TTC549 (cell line): Measurements from ENCODE around the gene PRKG1.

Experiments used
- FAIRE-seq: peaks from 2 replicates; lab custom pipeline; 2012; peaks lifted over from hg19 to GRCh38; lab: Jason Lieb, UNC

The PRKG1 gene

DNA sequence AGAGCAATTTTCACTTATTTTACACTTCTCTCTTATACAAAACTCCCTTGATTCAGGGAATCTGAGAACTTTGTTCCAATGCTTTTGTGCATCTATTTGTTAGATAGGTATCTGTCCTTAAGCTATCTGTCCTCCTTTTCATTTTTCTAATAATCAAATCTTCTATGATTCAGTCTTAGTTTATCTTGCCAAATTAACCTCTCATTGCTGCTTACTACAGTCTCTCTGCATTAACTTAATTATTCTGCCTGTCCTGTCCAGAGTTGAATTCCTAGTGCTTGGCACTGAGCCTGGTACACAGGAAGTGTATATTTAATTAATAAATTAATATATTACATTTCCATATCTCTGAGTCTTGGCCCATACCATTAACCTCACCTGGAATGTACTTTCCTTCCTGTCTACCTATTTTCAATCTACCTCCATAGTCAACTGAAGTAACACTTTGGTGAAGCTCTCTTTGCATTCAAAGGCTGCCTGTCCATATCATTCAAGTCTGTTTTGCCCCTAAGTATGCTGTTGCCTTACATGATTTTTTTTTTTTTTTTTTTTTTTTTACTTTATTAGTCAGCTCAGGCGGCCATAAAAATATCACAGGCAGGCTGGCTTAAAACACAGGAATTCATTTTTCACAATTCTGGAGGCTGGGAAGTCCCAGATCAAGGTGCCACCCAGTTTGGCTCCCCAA lies 691.1 kb downstream of the PRKG1 start:
- FAIRE-seq = no peak

DNA sequence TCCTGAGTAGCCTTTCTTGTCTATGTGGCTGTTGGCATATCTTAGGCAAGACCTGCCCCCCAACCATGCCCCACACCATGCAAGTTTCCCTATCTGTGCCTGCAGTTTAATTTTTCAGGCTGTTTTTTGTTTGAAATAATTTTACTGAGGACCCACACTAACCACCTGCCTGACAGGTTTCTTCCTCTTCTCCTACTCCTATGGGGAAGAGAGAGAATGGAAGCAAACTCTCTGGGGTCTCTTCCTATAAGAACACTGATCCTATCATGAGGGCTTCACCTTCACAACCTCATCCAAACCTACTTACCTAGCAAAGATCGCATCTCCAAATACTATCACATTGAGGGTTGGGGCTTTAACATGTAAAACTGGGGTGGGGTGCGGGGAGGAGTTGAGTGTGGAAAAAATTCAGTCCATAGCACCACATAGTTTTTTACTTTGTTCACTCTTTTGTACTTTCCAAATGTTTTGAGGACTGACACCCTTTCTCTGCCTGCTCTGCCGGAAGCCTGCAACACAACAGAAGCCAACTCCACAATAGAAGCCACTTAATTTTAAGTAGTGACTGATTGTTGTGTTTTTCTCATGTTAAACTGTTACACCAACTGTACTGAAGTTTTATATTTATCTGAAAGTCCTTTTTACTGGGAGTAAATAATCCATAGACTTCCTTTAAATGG lies 692.3 kb downstream of the PRKG1 start:
- FAIRE-seq = no peak

DNA sequence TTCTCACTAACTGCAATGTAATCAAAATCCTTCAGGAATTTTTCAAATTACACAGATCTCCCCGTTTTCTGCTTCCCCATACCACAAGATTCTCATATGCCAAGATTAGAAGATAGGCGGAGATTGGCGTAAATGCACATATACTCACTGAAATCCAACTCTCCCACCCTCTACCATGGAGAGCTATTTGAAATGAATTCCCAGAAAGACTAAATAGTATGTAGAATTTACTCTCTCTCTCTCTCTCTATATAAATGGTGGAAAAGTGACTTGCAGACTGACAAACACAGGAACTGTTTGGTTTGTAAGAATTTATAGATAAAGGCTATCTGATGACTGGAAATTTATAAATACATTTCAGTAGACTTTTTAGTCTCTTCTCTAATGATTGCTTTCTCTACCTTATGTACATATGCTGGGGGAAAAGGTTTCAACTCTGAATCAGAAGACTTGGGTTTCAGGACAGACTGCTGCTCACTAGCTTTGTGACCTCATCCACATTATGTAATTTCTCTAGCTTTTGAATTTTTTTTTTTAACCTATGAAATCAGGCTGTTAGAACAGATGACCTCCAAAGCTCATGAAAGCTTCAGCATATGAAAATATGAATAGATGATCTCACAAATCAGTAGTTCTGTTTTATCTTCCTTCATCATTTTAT lies 692.9 kb downstream of the PRKG1 start:
- no peak for FAIRE-seq

DNA sequence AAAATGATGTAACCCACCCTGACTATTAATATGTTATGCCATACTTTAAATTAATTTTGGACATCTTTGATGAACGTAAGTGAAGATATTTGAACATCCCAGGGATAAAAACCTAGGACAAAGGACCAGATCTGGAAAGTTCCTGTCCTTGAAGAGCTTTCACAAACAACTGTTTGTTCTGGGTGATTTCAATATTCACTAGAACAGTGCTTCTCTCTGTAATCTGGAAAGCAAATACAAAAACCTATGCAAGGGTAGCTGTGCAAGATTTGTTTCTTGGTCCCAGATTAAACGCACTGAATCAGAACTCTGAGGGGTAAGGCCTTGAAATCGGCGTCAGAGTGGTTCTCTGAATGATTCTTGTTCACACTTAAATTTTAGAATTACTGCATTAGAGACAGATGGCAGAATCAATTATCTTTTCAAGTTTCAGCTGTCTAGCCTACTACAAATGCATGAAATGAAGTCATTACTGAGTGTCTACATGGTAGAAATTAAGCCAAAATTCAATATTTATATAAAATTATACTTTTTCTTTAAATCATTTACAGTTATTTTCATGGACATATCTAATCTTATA lies 694.7 kb downstream of the PRKG1 start:
- no peak for FAIRE-seq

DNA sequence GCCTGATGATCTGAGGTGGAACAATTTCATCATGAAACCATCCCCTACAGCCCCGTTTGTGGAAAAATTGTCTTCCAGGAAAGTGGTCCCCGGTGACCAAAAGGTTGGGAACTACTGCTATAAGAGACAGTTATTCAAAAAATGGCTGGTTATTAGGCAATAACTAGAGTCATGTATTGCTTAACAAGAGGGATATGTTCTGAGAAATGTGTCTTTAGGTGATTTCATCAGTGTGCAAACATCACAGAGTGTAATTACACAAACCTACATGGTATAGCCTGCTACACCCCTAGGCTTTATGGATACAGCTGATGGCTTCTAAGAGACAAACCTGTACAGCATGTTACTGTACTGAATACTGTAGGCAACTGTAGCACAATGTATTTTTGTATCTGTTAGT lies 696.4 kb downstream of the PRKG1 start:
- no peak for FAIRE-seq

DNA sequence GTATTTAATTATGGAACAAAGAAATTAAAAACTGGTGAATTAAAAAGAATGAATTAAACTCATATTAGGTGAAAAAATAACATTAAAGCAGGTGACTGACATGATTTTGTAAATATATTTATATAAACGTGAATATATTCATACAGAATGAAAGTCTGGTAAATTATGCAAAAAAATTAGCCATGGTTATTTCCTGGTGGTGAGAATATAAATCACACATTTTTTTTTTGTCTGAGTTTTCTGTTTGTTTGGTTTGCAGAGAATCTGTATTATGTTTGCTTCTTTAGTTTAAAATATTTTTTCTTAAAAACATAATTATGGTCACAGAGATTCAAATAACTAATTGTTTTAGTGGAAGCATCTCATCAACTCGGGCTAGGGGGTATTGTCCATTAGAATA lies 698.1 kb downstream of the PRKG1 start:
- no peak for FAIRE-seq

DNA sequence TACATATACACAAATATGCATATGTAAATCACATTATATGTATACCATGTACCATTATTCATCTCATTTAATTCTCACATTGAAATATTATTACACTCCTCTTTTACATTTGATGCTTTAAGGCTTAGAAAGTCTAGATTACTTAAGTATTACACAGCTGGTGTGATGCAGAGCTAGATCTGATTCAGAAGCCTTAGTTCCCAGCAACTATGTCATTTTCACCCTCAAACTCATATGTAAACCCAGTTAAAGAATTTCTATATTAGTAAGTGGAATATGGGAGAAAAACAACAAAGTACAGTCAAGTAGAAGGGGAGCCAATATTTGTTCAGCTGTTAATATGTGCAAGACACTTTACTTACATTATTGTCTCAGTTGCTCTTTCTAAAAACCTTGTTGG lies 699.4 kb downstream of the PRKG1 start:
- no peak for FAIRE-seq

DNA sequence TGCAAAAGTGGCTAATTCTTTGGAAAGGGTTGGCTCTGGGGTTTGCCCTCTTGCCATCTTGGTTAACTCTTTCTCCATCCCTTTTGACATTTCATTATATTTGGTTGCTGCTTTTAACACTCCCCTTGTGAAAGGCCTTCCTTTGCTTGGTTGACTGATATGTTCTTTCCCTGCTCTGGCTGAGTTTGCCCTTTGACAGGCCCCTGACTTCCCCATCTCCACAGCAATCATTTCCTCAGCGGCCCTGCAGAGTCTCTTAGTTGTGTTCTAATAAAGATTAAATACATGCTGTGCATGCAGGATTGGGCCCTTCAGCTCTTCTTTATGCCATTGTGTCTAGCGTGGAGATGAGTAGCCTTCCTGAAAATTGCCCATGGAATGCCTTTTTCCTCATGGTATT lies 709.7 kb downstream of the PRKG1 start:
- FAIRE-seq = no peak

DNA sequence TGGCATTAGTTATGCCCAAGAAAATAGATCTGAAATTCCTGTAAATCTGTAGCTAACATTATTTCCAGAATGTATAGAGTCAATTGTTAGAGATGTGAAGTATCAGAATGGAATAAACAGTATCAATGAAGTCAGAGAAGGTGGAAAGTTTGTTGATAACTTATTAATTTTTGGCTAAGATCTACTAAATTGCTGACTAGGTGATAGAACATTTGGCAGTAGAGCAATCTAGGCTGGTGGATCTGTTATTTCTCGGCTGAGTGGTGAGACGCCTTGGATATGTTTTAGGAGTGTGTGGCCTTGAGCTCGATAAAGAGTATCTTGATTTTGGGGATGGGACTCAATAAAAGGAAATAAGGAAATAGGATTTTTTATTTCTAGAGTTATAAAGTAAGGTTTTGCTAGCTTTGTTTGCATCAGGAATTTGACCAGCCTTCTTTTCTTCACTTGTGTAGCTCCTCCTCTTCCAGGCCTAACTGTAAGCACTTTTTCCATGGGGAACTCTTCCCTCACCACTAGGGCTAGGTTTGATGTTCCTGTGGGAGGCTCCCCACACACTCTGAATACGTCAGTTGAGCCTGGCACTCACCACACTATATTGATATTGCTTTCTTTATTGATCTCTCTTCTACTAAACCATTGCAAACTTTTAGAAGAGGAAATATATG lies 711.9 kb downstream of the PRKG1 start:
- FAIRE-seq = no peak

DNA sequence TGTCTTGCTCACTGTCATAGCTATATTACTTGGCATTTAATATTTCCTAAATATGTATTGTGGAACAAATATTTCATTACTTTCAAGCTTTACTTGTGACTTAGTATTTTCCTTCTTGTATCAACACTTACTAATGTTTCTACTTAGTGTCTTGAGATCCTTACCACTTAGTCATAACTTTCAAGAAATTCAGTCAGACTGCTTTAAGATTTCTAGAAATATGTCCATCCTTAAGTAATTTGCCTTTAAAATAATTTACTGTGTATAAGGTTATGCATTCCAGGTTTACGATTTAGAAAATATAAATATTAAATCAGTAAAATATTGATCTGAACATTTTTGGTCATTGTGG lies 712.4 kb downstream of the PRKG1 start:
- FAIRE-seq = no peak

DNA sequence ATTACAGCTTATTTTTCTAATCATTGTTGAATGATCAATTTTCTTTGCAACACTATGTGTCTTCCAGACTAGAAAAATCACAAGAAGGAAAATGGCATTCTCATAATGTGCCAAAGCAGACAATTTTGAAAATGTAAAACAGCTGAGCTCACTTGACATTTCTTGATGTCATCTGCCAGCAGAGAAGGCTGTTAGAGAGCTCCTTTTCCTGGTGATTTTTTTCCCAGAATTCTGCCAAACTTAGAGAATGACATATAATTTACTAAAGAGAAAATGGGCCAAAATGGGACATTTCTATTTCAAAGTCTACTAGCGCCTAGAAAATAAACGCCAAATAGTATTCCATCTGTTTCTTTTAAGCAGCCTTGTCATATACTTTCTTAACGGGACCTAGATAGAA lies 714.0 kb downstream of the PRKG1 start:
- FAIRE-seq = no peak

DNA sequence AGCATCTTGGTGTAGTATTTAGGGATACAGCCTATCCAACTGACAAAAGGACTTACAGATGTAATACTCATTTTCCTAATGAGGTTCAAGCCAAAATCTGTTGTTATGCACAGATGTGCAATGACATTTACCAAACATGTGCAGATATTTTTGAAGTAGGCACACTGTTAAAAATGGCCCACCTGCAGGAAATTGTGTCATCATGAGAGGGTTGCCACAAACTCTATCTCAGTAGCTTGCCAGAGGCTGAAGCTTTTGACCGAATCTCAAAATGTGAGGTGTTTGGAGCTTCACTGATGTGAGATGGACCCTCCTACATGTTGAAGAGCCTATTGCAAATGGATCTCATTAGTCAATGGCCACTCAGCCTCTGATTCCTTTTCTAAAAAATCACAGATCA lies 714.8 kb downstream of the PRKG1 start:
- FAIRE-seq = no peak

DNA sequence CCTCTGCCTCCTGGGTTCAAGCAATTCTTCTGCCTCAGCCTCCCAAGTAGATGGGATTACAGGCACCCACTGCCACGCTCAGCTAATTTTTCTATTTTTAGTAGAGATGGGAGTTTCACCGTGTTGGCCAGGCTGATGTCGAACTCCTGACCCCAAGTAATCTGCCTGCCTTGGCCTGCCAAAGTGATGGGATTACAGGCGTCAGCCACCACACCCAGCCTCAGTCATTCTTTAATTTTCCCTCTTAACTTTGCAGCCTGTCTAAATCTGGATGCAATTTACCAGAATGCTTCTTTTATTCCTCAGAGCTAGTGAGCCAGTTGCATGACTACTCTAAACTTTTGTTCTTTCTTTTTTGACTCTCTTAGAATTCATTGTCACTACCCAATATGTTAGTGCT lies 715.6 kb downstream of the PRKG1 start:
- FAIRE-seq = no peak

DNA sequence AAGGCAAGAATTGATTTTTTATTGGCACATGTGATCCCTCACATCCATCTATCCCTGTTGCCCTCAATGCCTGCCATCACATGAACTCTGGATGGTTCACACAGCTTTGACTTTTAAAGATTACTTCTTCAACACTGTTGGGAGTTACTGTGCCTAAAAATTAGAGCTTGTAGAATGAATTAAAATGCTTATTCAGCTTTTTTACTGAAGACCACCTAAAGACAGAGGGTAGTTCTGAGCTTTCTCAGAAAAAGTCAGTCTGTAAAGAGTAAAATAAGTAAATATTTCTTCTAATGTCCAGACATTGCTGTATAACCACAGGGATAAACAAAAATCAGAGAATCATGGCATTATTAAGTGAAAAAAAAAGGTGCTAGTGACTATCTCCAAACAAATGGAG lies 718.4 kb downstream of the PRKG1 start:
- FAIRE-seq = no peak

DNA sequence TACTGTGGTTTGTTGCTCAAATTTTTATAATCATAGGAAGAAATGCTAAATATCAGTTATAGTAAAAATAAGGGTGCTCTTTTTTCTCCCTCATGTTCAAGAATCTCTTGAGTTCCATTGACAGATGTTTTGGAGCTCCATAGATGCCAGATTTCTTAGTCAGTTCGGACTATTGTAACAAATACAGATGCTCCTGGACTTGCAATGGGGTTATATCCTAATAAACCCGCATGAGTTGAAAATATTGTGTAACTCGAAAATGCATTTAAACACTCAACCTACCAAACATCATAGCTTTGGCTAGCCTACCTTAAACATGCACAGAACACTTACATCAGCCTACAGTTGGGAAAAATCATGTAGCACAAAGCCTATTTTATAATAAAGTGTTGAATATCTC lies 725.8 kb downstream of the PRKG1 start:
- FAIRE-seq = no peak

DNA sequence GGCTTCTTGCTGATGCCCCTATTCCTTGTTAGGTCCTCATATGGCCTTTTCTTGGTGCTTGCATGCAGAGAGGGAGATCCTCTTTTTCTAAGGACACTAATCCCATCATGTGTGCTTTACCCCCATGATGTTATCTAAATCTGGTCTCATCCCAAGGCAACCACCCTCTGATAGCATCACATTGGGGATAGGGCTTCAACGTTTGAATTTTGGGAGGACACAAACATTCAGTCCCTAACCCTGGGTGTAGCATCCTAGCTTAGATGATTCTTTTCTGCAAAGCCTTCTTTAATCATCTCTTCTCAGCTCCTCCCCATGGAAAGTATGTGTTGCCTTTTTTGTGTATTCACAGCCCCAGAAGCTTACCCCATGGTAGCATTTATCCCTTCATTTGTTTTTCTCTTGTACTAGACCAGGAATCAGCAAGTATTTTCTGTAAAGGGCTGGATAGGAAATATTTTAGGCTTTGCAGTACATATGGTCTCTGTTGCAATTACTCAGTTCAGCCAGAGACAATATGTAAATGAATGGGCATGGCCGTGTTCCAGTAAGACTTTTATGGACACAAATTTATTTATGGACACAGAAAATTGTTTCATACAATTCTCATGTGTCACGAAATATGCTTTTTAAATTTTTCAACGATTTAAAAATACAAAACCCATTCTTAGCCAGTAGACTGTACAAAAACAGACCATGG lies 726.6 kb downstream of the PRKG1 start:
- no peak for FAIRE-seq

DNA sequence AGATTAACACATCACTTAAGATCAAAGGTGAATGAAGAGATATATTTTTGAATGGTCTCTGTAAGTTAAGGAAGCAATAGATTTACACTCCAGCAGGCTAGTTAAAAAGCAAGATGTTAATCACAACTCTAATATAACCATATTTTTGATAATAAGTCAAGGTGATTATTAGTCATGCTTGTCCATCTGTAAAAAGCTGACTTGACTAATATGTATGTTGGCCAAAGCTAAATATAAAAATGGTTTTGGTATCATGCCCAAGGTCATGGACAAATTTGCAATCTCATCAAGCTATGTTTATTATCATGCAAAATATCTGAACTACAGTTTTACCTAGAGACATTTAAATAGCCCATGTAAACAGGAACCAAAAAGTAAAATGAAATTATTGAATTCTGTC lies 727.7 kb downstream of the PRKG1 start:
- no peak for FAIRE-seq

DNA sequence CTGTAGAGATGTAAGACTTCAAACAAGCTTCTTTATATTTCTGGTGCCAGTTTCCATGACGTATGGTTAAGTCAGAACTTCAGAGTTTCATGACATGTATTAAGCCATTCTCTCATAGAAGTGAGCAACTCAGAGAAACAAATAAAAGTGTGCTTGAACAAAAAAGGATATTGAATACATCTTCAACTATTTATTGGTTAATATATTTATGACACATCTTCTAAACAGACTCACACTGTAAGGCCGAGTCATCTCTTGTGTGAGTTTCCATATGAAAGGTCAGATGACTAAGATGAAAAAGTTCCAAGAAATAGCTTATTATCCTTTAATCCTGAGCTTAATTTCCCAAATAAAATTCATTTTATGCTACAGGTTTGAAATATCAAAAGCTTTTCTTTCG lies 730.6 kb downstream of the PRKG1 start:
- FAIRE-seq = no peak

DNA sequence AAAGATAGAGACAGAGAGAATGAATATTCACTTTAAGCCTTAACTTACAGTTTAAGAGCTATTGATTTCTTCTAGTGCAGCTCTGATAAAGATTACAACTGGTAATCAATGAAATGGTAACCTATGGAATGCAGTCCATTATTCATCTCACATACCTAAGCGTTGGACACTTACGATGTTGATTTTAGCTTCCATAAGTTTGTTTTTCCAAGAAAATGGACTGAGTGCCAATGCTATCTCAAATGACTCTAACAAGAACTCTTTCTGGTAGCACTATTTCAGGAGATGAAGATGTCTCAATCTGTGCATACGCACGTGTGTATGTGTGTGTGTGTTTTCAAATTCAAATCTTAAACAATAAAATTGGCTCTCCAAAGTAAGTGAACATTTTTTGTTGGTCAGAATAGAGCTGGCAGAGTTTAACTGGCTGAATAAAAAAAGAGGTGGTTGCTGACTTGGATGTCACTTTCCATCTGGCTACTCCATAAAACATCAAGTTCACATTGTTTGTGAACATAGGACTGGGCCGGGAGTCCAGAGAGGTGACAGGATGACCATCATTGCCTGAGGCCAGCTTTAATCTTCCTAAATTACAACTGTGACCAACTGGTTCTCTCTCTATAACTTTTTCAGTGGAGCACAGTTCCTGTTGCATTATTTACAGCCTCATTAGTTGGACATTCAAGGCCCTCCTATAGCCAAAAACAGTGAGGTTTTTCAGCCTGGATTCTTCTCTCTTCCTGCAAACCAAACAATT lies 732.0 kb downstream of the PRKG1 start:
- no peak for FAIRE-seq

DNA sequence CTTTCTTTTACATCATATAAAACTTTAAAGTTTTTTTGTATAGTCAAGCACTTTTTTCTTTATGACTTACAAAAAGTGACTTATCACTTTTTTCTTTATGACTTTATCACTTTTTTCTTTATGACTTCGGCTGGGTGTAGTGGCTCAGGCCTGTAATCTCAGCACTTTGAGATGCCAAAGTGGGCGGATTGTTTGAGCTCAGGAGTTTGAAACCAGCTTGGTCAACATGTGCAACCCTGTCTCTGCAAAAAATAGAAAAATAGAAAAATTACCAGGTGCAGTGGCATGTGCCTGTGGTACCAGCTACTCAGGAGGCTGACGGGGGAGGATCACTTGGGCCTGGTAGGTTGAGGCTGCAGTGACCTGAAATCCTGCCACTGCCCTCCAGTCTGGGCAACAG lies 733.9 kb downstream of the PRKG1 start:
- no peak for FAIRE-seq

DNA sequence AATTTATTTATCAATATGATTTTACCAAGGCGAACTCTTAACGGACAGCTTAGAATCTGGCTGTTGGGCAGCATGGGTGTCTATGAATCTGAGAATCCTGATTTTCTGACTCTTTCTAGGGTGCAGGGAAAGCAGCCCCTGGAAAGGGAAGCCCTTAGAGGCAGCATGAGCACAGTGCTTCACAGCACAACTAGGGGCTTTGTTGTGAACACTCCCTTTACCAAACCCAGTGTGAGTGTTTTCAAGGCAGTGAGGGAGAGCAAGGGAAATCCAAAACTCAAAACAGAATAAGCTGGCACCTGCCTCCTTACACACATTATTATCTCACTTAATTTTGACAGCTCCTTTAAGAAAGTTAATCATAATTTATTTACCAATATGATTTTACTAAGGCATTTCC lies 741.4 kb downstream of the PRKG1 start:
- no peak for FAIRE-seq

DNA sequence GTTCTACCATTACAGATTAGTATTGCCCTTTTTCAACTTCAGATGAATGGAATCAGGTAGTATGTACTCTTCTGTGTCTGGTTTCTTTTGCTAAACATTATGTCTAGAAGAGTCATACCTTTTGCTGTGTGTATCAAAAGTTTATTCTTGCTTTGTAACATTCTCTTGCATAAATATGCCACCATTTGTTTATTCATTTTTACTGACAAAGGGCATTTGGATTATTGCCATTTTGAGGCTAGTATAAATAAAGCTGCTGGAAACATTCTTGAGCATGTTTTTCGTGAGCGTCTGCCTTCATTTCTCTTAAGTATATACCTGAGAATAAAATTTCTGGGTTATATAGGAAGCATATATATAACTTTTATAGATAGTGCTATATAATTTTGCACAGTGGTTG lies 746.8 kb downstream of the PRKG1 start:
- FAIRE-seq = no peak
